Brain microvascular endothelial cell (primary cell): ENCODE data around the gene SLC22A7.

ENCODE experiments used
- DNase-seq: peaks from one replicate; pipeline ENCODE4 v3.0.0-alpha.2; 2020
- H3K27ac ChIP-seq: fragments of 250-450 bp; sonication (Bioruptor Pico); 2 replicates; pipeline ENCODE4 v1.5.1; 2020; ENCODE audit warnings: mild to moderate bottlenecking, moderate library complexity
- H3K27me3 ChIP-seq: fragments of 250-450 bp; sonication (Bioruptor Pico); replicated peaks from 2 replicates; pipeline ENCODE4 v1.5.1; 2020; ENCODE audit warnings: mild to moderate bottlenecking
- H3K36me3 ChIP-seq: fragments of 250-450 bp; sonication (Bioruptor Pico); replicated peaks from 2 replicates; pipeline ENCODE4 v1.5.1; 2020; ENCODE audit warnings: mild to moderate bottlenecking
- H3K4me3 ChIP-seq: 2 replicates; pipeline ENCODE4 v1.5.1; 2011; ENCODE audit warnings: low read depth, mild to moderate bottlenecking, control low read depth, low read length, moderate library complexity
- in situ Hi-C: cut with HindIII; loops from 2 replicates; pipeline ENCODE4 v1.10.0; 2017; ENCODE audit warnings: low sequenced_read_pairs, low pct_ligation_motif_present
- TF ChIP-seq, protein P1 (sequence below): IDR thresholded peaks from 2 replicates; pipeline ENCODE4 v1.5.1; 2011; ENCODE audit warnings: low read depth, mild to moderate bottlenecking, moderate library complexity, low read length, control low read depth, inconsistent platforms; ENCODE audit errors: missing control alignments

Gene SLC22A7

DNA sequence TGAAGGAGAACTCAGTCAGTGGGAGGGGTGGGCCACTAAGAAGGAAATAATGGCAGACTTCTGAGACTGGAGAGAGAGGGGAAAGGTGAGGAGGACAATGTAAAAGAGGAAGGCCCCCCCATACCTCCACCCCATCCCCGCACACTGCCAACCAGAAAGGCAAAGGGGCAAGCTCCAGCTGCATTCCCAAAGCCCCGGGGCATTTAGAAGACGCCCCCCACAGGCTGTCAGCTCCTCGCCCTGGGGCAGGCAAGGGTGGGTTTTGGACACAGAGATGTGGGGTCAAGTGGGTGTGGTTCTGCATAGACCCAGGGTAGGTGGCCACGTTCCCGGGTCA, 20.8 kb upstream of the SLC22A7 start:
- no peak for DNase-seq
- no peaks in the 10 kb centered on the region for H3K36me3 ChIP-seq
- TF ChIP-seq, protein P1, sequence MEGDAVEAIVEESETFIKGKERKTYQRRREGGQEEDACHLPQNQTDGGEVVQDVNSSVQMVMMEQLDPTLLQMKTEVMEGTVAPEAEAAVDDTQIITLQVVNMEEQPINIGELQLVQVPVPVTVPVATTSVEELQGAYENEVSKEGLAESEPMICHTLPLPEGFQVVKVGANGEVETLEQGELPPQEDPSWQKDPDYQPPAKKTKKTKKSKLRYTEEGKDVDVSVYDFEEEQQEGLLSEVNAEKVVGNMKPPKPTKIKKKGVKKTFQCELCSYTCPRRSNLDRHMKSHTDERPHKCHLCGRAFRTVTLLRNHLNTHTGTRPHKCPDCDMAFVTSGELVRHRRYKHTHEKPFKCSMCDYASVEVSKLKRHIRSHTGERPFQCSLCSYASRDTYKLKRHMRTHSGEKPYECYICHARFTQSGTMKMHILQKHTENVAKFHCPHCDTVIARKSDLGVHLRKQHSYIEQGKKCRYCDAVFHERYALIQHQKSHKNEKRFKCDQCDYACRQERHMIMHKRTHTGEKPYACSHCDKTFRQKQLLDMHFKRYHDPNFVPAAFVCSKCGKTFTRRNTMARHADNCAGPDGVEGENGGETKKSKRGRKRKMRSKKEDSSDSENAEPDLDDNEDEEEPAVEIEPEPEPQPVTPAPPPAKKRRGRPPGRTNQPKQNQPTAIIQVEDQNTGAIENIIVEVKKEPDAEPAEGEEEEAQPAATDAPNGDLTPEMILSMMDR, result no peak
- in situ Hi-C loops, result no loop called here
- H3K4me3 ChIP-seq, result no peak overlapping the region
- peaks cover 46% of the 10 kb centered on the region for H3K27me3 ChIP-seq
- no peak overlapping the region for H3K27ac ChIP-seq

DNA sequence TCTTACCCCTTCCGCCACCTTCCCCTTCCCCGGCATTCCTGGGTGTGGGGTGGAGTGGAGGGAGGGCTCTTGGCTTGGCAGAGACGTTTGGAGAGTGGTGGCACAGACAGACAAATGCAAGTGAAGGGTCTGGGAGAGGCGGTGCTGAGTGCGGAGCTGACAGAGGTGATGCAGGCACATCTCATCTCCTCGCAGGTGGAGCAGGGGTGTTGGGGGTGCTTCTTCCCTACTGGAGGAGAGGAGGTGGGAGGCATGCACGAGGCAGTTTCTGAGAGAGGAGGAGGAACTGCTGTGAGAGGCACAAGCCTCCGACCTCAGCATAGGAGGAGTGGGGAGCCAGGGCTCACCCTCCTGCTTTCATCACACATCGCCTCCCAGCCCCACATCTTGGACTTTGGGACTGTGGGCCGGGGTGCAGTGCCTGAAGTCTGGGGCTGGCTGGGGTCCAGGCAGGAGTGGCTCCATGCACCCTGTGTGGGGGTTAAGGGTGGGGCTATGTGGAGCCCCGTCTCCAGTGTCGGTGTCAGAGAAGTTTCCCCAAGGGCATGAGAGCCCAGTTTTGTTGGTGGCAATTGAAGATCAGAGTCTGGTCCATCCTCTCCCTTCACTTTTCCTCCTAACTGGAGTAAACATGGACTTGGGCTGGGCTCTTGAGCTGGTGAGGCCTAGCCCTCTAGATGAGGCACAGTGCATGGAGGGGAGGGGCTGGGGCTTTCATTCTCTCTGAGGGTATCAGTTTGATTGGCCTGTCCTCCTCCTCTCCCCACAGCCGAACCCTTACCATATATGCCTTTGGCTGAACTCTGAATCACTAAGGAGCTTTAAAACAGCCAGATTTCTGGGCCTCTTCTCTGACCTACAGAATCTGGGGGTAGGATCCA, 20.2 kb upstream of the SLC22A7 start:
- no peak overlapping the region for H3K27ac ChIP-seq
- no peaks in the 10 kb centered on the region for H3K36me3 ChIP-seq
- TF ChIP-seq, protein P1, result no peak
- no peak for DNase-seq
- H3K27me3 ChIP-seq, result peaks cover 46% of the 10 kb centered on the region
- in situ Hi-C loops, result no loop called here
- no peak overlapping the region for H3K4me3 ChIP-seq

DNA sequence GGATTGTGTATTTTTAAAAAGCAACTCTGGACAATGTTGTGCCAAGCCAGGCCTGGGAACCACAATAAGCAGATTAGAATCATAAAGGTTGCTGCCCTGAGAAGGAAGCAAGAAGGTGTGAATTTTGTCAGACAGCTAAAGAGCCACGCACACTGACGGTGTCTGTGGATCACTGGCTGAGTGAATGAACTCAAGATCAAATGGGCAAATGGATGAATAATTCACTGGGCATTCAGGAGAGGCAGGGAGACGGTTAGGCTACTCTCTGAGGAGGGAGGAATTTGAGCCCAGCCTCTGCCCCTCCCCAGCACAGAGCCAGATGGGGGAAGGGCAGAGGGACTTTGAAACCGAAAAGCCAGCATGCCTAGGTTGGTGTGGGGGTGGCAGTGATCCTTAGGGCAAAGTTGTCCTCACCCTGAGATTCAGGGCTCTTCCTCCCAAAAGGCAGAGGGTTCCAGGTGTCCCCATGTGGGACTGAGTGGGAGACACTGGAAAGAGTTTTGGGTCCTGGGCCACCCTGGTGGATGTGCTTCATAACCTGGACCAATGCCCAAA, 19.5 kb upstream of the SLC22A7 start:
- in situ Hi-C loops, result no loop called here
- no peaks in the 10 kb centered on the region for H3K36me3 ChIP-seq
- H3K27me3 ChIP-seq, result peaks cover 42% of the 10 kb centered on the region
- H3K27ac ChIP-seq, result no peak overlapping the region
- TF ChIP-seq, protein P1, result no peak
- H3K4me3 ChIP-seq, result no peak overlapping the region
- no peak for DNase-seq

GRCh38 chr6:43280234-43280633, 17.8 kb upstream of the SLC22A7 start:
- no peaks in the 10 kb centered on the region for H3K36me3 ChIP-seq
- in situ Hi-C loops, result no loop called here
- TF ChIP-seq, protein P1, result no peak
- H3K27ac ChIP-seq, result no peak overlapping the region
- DNase-seq, result no peak
- peaks cover 29% of the 10 kb centered on the region for H3K27me3 ChIP-seq
- no peak overlapping the region for H3K4me3 ChIP-seq

- no peak for DNase-seq
- Histone ChIP-seq H3K36me3 (no peaks in the 10 kb centered on the region), H3K27me3 (peaks cover 20% of the 10 kb centered on the region), H3K27ac (no peak overlapping the region), H3K4me3 (no peak overlapping the region)
- TF ChIP-seq, protein P1, result no peak
- in situ Hi-C loops, result no loop called here
These were observed 16.0 kb upstream of the SLC22A7 start for GRCh38 chr6:43282060-43282459.
